Panc1 (cell line): ENCODE measurements around the gene MAST4. TPM values are rescaled to one million over a fixed set of nuclear protein-coding genes. Genes with fewer than 3 reads are reported as not detected.

ENCODE experiments used
- ATAC-seq: fragments of 200-7000 bp; cut with Tn5 transposase; 2 replicates; pipeline ENCODE4 v1.9.1; 2020; ENCODE audit warnings: mild to moderate bottlenecking, moderate library complexity
- BruUV-seq: library from RNA; stranded (reverse); fragments of 400-500 nt; replicated peaks from 2 replicates; lab custom pipeline; 2021; lab: Mats Ljungman, UMichigan
- CTCF ChIA-PET: fragments of 300-600 bp; sonication (Branson Sonifier 250); formaldehyde crosslinking; loops from one replicate; lab custom pipeline; 2022; ENCODE audit warnings: antibody characterized with exemption; lab: Charles Lee
- POLR2A ChIA-PET: fragments of 300-600 bp; sonication (Branson Sonifier 250); formaldehyde crosslinking; loops from one replicate; lab custom pipeline; 2022; ENCODE audit warnings: antibody characterized with exemption; lab: Charles Lee
- DNase-seq: peaks from one replicate; pipeline ENCODE4 v3.0.0-alpha.2; 2010; ENCODE audit warnings: low read depth, low spot score
- H3K27ac ChIP-seq: 2 replicates; pipeline ENCODE4 v1.5.1; 2011; ENCODE audit warnings: mild to moderate bottlenecking, low read length, inconsistent platforms
- H3K27me3 ChIP-seq: fragments of 200-500 bp; sonication (Bioruptor generic); 2 replicates; pipeline ENCODE4 v1.6.0; 2014; ENCODE audit warnings: low read length, inconsistent platforms; ENCODE audit not compliant: control insufficient read depth, insufficient read depth
- H3K36me3 ChIP-seq: fragments of 200-500 bp; sonication (Bioruptor generic); 2 replicates; pipeline ENCODE4 v1.5.1; 2014; ENCODE audit warnings: inconsistent platforms, mild to moderate bottlenecking, low read length, moderate library complexity; ENCODE audit not compliant: control insufficient read depth, insufficient read depth
- H3K4me1 ChIP-seq: 2 replicates; pipeline ENCODE4 v1.5.1; 2011; ENCODE audit warnings: inconsistent platforms, mild to moderate bottlenecking, low read length, moderate library complexity; ENCODE audit not compliant: control insufficient read depth, insufficient read depth
- H3K4me3 ChIP-seq, 2 experiments: 2 replicates each; pipeline ENCODE4 v1.5.1; 2011 to 2012; ENCODE audit warnings: low read depth in 2 of 2, low read length in 2 of 2, mild to moderate bottlenecking in 2 of 2, inconsistent platforms in 1 of 2, moderate library complexity in 1 of 2
- H3K9me3 ChIP-seq: fragments of 200-500 bp; sonication (Bioruptor generic); 2 replicates; pipeline ENCODE4 v1.5.1; 2014; ENCODE audit warnings: low read depth, mild to moderate bottlenecking, inconsistent platforms, low read length, moderate library complexity; ENCODE audit not compliant: control insufficient read depth, insufficient read depth
- CTCF ChIP-seq: fragments of 450-650 bp; IDR thresholded peaks from 2 replicates; pipeline ENCODE4 v1.5.1; 2017; ENCODE audit warnings: mild to moderate bottlenecking
- POLR2AphosphoS5 ChIP-seq: IDR thresholded peaks from 2 replicates; pipeline ENCODE4 v1.6.1; 2012; ENCODE audit warnings: mild to moderate bottlenecking, low read depth, low read length, moderate library complexity
- REST ChIP-seq, 2 experiments: IDR thresholded peaks; 2 replicates each; pipeline ENCODE4 v1.6.1; 2011 to 2012; ENCODE audit warnings: low read depth in 2 of 2, control low read depth in 1 of 2, low read length in 1 of 2, mild to moderate bottlenecking in 1 of 2, moderate library complexity in 1 of 2; ENCODE audit not compliant: insufficient read depth in 1 of 2
- SIN3A ChIP-seq: IDR thresholded peaks from 2 replicates; pipeline ENCODE4 v1.6.1; 2012; ENCODE audit warnings: low read depth, mild to moderate bottlenecking, low read length, moderate library complexity, borderline replicate concordance; ENCODE audit not compliant: insufficient read depth
- TCF7L2 ChIP-seq: IDR thresholded peaks from 2 replicates; pipeline ENCODE4 v1.6.1; 2011; ENCODE audit warnings: mild to moderate bottlenecking, low read depth, low read length, inconsistent platforms
- in situ Hi-C: cut with HindIII; loops from 2 replicates; pipeline ENCODE4 v1.10.0; 2016; ENCODE audit warnings: low sequenced_read_pairs, low pct_unique_long_range_greater_than_20kb
- intact Hi-C: fragments of 100-400 bp; cut with micrococcal nuclease; formaldehyde crosslinking; loops from one replicate; pipeline ENCODE4 v1.10.0; 2022; ENCODE audit not compliant: unreplicated experiment
- total RNA-seq: library from RNA; stranded (reverse); gene quantifications from one replicate; pipeline ENCODE4 v1.2.1, GENCODE V29; 2021; ENCODE audit not compliant: unreplicated experiment

MAST4 gene
- total RNA-seq, 1 experiment from 2014 or later: 1.8 TPM

- H3K4me1 ChIP-seq: no peaks in the 10 kb centered on the region
- H3K27ac ChIP-seq: no peak overlapping the region
- DNase-seq (no peak), ATAC-seq (no peak)
- CTCF ChIA-PET: no interaction called here
- in situ Hi-C loops (no loop called here), intact Hi-C loops (no loop called here)
- H3K9me3 ChIP-seq: no peaks in the 10 kb centered on the region
- no peaks in the 10 kb centered on the region for H3K36me3 ChIP-seq
- POLR2A ChIA-PET: no interaction called here
- no peak overlapping the region for H3K4me3 ChIP-seq
- no peaks in the 10 kb centered on the region for H3K27me3 ChIP-seq
- BruUV-seq: no TSS peak
- TF ChIP-seq POLR2AphosphoS5 (no peak), CTCF (no peak), REST (IDR thresholded peaks at IDR 0.05; ENCODE audit: insufficient read depth in 1 of 2, low read depth in 2 of 2, low read length in 1 of 2) (no peak), SIN3A (no peak), TCF7L2 (no peak)
Observed at GRCh38 chr5:67183859-67184258, 587.7 kb downstream of the MAST4 start.

GRCh38 chr5:67187006-67187715 is 591.0 kb downstream of the MAST4 start:
- no peak overlapping the region for H3K4me3 ChIP-seq
- no peaks in the 10 kb centered on the region for H3K4me1 ChIP-seq
- H3K27ac ChIP-seq: no peak overlapping the region
- no peaks in the 10 kb centered on the region for H3K9me3 ChIP-seq
- ChIA-PET CTCF (no interaction called here), POLR2A (no interaction called here)
- no peak for TF ChIP-seq REST (IDR thresholded peaks at IDR 0.05; ENCODE audit: insufficient read depth in 1 of 2, low read depth in 2 of 2, low read length in 1 of 2)
- TF ChIP-seq POLR2AphosphoS5: no peak
- TF ChIP-seq SIN3A: no peak
- TF ChIP-seq TCF7L2: no peak
- TF ChIP-seq CTCF: no peak
- ATAC-seq: no peak
- H3K27me3 ChIP-seq: no peaks in the 10 kb centered on the region
- DNase-seq: no peak
- in situ Hi-C loops (no loop called here), intact Hi-C loops (no loop called here)
- no TSS peak for BruUV-seq
- no peaks in the 10 kb centered on the region for H3K36me3 ChIP-seq
